ENCODE data around the gene PIGZ.
A peak's percentile ranks its signal among the peaks of the same experiment; 100 is the strongest.

The PIGZ gene

DNA sequence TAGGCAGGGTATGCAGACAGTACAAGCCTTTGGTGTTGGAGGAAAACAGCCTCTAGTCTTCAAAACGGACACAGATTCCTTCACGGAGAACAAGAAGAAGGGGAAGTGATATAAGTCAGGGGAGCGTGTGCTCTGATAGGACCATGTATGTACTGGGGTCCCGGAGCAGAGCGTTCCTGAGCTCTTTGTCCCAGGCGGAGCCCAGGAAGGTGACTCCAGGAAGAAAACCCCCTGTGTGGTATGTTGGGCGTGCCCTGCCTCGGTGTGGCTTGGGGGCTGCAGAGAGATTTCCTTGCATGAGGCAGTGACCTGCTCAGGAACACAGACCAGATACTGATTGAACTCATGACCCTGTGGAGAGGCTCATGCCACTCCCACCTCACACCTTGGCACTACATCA, 39.3 kb upstream of the PIGZ start:
- TF ChIP-seq, protein P1, sequence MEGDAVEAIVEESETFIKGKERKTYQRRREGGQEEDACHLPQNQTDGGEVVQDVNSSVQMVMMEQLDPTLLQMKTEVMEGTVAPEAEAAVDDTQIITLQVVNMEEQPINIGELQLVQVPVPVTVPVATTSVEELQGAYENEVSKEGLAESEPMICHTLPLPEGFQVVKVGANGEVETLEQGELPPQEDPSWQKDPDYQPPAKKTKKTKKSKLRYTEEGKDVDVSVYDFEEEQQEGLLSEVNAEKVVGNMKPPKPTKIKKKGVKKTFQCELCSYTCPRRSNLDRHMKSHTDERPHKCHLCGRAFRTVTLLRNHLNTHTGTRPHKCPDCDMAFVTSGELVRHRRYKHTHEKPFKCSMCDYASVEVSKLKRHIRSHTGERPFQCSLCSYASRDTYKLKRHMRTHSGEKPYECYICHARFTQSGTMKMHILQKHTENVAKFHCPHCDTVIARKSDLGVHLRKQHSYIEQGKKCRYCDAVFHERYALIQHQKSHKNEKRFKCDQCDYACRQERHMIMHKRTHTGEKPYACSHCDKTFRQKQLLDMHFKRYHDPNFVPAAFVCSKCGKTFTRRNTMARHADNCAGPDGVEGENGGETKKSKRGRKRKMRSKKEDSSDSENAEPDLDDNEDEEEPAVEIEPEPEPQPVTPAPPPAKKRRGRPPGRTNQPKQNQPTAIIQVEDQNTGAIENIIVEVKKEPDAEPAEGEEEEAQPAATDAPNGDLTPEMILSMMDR (IDR thresholded peaks at IDR 0.05; ENCODE audit: low read depth, low read length, missing control alignments), result no peak
- DNase-seq, result no peak
- in situ Hi-C loops (cut with HindIII; ENCODE audit: low pct_ligation_motif_present, low sequenced_read_pairs), result no loop called here
- H3K4me3 ChIP-seq (ENCODE audit: low read depth, low read length), result no peak overlapping the region
- H3K36me3 ChIP-seq (replicated peaks), result no peaks in the 10 kb centered on the region
- H3K27me3 ChIP-seq (replicated peaks), result no peaks in the 10 kb centered on the region
- no peak overlapping the region for H3K27ac ChIP-seq

DNA sequence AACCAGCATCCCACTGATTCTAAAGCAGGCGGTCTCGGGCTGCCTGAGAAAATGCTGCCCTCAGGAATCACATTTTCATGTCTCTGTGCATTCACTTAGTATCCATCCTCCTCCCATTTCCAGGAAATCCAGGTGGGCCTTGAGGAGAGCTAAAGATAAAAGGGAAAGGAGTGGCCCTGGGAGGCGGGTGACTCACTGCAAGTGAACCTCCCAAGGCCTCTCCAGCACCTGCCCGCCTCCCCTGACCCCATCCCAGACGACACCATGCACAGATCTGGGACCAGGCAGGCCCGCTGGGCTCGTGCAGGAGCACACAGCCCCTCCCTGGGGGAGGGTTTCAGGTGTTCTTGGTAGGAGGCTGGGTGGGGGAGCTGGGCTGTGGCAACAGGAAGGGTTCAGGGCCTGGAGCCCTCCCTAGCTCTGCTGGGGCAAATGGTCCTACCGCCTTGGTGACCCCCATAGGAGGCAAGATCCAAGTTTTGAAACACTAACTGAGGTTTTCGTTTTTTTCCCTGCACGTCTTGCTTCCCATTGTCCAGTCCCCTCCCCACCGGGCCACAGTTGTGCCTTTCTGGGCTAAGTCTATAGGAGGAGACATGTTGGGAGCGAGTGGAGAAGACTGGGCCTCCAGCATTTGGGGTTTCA, 38.8 kb upstream of the PIGZ start:
- H3K27ac ChIP-seq, result no peak overlapping the region
- DNase-seq, result no peak
- H3K27me3 ChIP-seq (replicated peaks), result no peaks in the 10 kb centered on the region
- H3K4me3 ChIP-seq (ENCODE audit: low read depth, low read length), result no peak overlapping the region
- no peaks in the 10 kb centered on the region for H3K36me3 ChIP-seq (replicated peaks)
- in situ Hi-C loops (cut with HindIII; ENCODE audit: low pct_ligation_motif_present, low sequenced_read_pairs), result no loop called here
- TF ChIP-seq, protein P1 (IDR thresholded peaks at IDR 0.05; ENCODE audit: low read depth, low read length, missing control alignments), result no peak

DNA sequence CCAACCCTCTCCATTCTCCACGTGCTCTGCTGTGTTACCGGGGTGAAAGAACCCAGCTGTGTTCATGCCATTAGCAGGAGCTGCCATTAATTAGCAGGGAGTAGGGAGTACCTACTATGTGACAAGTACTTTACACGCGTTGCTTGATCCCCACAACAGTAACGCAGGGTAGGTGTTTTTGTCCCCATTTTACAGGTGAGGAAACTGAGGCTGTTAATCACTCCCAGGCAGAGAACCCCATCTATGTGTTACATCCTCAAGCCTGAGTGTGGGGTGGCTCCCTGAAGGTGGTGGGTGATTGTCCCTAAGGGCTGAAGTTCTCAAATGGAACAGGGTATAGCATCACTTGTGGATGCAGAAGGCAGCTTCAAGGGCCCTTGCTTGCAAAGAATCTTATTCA, 38.2 kb upstream of the PIGZ start:
- Histone ChIP-seq H3K36me3 (replicated peaks) (no peaks in the 10 kb centered on the region), H3K27me3 (replicated peaks) (no peaks in the 10 kb centered on the region), H3K27ac (no peak overlapping the region), H3K4me3 (ENCODE audit: low read depth, low read length) (no peak overlapping the region)
- TF ChIP-seq, protein P1 (IDR thresholded peaks at IDR 0.05; ENCODE audit: low read depth, low read length, missing control alignments), result no peak
- in situ Hi-C loops (cut with HindIII; ENCODE audit: low pct_ligation_motif_present, low sequenced_read_pairs), result no loop called here
- no peak for DNase-seq

DNA sequence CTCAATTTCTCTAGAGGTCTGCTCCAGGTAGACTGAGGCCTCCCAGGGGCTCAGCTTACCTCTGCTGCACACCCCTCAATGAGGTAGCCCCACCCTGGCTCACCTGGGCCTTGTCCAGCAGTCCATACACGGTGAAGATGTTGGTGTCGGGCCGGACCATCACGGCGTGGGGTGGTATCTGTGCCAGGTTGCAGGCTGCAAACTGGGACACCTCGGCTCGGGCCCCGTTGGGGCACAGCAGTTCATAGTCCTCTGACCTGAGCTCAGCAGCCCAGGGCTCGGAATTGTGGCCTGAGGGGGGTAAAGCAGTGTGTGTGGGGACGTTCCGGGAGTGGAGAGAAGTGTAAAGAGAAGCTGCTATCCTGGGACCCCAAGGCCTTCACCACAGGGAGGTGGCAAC, 37.8 kb upstream of the PIGZ start:
- Histone ChIP-seq H3K4me3 (ENCODE audit: low read depth, low read length) (no peak overlapping the region), H3K27me3 (replicated peaks) (no peaks in the 10 kb centered on the region), H3K36me3 (replicated peaks) (no peaks in the 10 kb centered on the region), H3K27ac (no peak overlapping the region)
- TF ChIP-seq, protein P1 (IDR thresholded peaks at IDR 0.05; ENCODE audit: low read depth, low read length, missing control alignments), result no peak
- DNase-seq, result no peak
- in situ Hi-C loops (cut with HindIII; ENCODE audit: low pct_ligation_motif_present, low sequenced_read_pairs), result no loop called here

DNA sequence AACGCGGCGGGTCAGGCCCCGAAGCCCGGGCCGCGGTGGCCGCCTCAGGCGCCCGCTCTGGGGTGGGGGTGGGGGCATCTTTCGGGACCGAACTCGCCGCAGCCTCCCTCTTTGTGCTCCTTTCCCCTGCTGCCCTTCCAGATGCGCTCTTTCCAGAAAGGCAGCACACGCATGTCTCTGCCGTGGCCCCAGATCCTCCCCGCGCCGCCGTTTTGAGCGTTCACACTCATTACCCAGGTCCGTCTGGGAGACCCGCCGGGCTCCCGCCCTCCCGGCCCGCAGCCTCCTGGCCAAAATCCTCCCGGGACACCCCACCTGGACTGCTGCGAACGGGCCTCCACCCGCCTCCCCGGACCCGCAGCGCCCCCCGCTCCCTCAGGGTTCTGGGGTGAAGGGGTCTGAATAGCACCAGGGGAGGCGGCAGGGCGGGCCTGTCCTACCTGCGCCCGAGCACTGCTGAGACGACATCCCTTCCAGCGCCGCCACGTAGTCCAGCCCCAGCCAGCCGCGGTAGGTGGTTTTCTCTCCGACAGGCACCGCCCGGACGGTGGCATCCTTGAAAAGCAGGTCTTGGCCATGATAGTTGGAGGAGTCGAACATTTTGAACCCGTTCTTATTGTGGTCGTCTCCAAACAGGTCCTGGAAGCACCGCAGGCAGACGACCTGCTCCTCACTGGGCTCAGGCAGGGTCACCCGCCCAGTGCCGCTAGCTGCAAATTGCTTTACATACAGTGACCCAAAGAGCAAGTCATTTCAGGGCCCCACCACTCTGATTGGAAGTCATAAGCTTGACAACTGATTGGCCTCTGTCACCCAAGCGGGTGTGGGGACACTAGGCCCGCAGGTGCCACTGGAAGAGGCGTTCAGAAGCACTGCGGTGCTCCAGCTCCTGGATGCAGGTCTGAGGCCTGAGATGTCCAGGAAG, 35.1 kb upstream of the PIGZ start:
- Histone ChIP-seq H3K4me3 (ENCODE audit: low read depth, low read length) (peak overlapping the region; percentile 58), H3K27ac (no peak overlapping the region), H3K36me3 (replicated peaks) (no peaks in the 10 kb centered on the region), H3K27me3 (replicated peaks) (no peaks in the 10 kb centered on the region)
- no peak for DNase-seq
- in situ Hi-C loops (cut with HindIII; ENCODE audit: low pct_ligation_motif_present, low sequenced_read_pairs), result no loop called here
- TF ChIP-seq, protein P1 (IDR thresholded peaks at IDR 0.05; ENCODE audit: low read depth, low read length, missing control alignments), result no peak
